Glutamatergic neuron (in vitro differentiated cells): ENCODE results near the gene TMIE. TPM values are rescaled to one million over a fixed set of nuclear protein-coding genes. Genes with fewer than 3 reads are reported as not detected.

Experiments
- DNase-seq: peaks from one replicate; pipeline ENCODE4 v3.0.0; 2022
- H3K27ac Mint-ChIP-seq: one replicate; pipeline ENCODE4 v1.8.0; 2020; ENCODE audit warnings: mild to moderate bottlenecking, mixed read lengths, inconsistent platforms; ENCODE audit not compliant: unreplicated experiment
- H3K27me3 Mint-ChIP-seq: one replicate; pipeline ENCODE4 v1.8.0; 2020; ENCODE audit warnings: mild to moderate bottlenecking, moderate library complexity, mixed read lengths, inconsistent platforms; ENCODE audit not compliant: unreplicated experiment
- H3K36me3 Mint-ChIP-seq: one replicate; pipeline ENCODE4 v1.8.0; 2020; ENCODE audit warnings: mild to moderate bottlenecking, mixed read lengths, inconsistent platforms; ENCODE audit not compliant: unreplicated experiment
- H3K4me1 Mint-ChIP-seq: one replicate; pipeline ENCODE4 v1.8.0; 2020; ENCODE audit warnings: mild to moderate bottlenecking, low read depth, mixed read lengths, inconsistent platforms; ENCODE audit not compliant: unreplicated experiment
- H3K4me3 Mint-ChIP-seq: one replicate; pipeline ENCODE4 v1.8.0; 2020; ENCODE audit warnings: mild to moderate bottlenecking, mixed read lengths, inconsistent platforms; ENCODE audit not compliant: unreplicated experiment
- H3K9me3 Mint-ChIP-seq: one replicate; pipeline ENCODE4 v1.8.0; 2020; ENCODE audit warnings: mild to moderate bottlenecking, moderate library complexity, mixed read lengths, inconsistent platforms; ENCODE audit not compliant: unreplicated experiment
- total RNA-seq: library from RNA; stranded (reverse); fragmentation: NEBNext Ultra II Directional; extraction: Animal tissue kit (Norgen Biotek cat#: 25700); gene quantifications from one replicate; pipeline ENCODE4 v1.2.1, GENCODE V29; 2021; ENCODE audit not compliant: unreplicated experiment
- TF ChIP-seq, protein P1 (sequence below): fragments of 200-600 bp; sonication (generic); IDR thresholded peaks from one replicate; pipeline ENCODE4 v1.5.0; 2021; ENCODE audit not compliant: partially characterized antibody, unreplicated experiment

Gene TMIE
- total RNA-seq, 1 donor from 2014 or later = not detected

- H3K4me3 Mint-ChIP-seq = no peak overlapping the region
- peaks cover 1% of the 10 kb centered on the region for H3K9me3 Mint-ChIP-seq
- TF ChIP-seq, protein P1, sequence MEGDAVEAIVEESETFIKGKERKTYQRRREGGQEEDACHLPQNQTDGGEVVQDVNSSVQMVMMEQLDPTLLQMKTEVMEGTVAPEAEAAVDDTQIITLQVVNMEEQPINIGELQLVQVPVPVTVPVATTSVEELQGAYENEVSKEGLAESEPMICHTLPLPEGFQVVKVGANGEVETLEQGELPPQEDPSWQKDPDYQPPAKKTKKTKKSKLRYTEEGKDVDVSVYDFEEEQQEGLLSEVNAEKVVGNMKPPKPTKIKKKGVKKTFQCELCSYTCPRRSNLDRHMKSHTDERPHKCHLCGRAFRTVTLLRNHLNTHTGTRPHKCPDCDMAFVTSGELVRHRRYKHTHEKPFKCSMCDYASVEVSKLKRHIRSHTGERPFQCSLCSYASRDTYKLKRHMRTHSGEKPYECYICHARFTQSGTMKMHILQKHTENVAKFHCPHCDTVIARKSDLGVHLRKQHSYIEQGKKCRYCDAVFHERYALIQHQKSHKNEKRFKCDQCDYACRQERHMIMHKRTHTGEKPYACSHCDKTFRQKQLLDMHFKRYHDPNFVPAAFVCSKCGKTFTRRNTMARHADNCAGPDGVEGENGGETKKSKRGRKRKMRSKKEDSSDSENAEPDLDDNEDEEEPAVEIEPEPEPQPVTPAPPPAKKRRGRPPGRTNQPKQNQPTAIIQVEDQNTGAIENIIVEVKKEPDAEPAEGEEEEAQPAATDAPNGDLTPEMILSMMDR = no peak
- DNase-seq = no peak
- H3K4me1 Mint-ChIP-seq = peaks cover 7% of the 10 kb centered on the region
- H3K36me3 Mint-ChIP-seq = no peaks in the 10 kb centered on the region
- H3K27me3 Mint-ChIP-seq = peaks cover 4% of the 10 kb centered on the region
- no peak overlapping the region for H3K27ac Mint-ChIP-seq
Observed at GRCh38 chr3:46713898-46714552, 12.8 kb downstream of the TMIE start.

DNA sequence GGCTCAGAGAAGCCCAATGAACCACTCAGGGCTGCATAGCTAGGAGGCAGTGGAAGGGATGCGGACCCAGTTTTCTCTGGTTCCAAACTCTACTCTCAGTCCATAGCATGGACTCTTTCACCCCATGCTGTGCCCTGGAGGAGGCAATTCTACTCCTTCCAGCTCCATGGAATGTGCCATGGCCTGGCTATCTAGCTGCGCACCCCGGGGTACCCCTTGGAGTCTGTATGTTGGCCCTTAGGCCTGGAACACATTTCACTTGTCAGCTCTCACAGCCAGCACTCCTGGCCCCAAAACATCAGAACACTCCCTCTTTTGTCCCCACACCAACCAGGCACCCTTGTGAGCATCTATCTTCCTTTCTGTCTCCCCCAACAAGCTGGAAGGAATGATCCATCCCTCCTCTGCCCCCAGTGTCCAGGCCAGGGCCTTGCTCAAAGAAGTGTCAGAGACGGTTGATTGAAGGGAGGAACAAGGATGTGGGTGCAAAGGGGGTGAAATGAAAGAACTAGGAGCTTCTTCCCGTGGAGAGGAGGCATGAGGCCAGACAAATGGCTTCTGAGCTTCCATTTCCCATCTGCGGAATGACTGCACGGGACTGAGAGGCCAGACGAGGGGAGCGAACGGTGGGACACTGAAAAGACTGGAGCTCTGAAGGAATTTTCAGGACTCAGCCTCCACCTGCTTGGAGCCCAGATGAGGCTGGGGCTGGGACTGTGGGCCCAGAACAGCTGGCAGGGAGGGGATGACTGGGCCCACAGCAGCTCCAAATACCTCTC, 13.7 kb downstream of the TMIE start:
- no peak for DNase-seq
- no peak overlapping the region for H3K27ac Mint-ChIP-seq
- H3K9me3 Mint-ChIP-seq = peaks cover 4% of the 10 kb centered on the region
- H3K36me3 Mint-ChIP-seq = no peaks in the 10 kb centered on the region
- TF ChIP-seq, protein P1 = no peak
- peaks cover 7% of the 10 kb centered on the region for H3K4me1 Mint-ChIP-seq
- H3K4me3 Mint-ChIP-seq = no peak overlapping the region
- peaks cover 4% of the 10 kb centered on the region for H3K27me3 Mint-ChIP-seq

GRCh38 chr3:46715507-46716175, 14.4 kb downstream of the TMIE start:
- Mint-ChIP-seq H3K27ac (no peak overlapping the region), H3K9me3 (peaks cover 5% of the 10 kb centered on the region), H3K4me3 (no peak overlapping the region), H3K36me3 (no peaks in the 10 kb centered on the region), H3K27me3 (peaks cover 6% of the 10 kb centered on the region), H3K4me1 (peaks cover 4% of the 10 kb centered on the region)
- DNase-seq = no peak
- TF ChIP-seq, protein P1 = no peak

DNA sequence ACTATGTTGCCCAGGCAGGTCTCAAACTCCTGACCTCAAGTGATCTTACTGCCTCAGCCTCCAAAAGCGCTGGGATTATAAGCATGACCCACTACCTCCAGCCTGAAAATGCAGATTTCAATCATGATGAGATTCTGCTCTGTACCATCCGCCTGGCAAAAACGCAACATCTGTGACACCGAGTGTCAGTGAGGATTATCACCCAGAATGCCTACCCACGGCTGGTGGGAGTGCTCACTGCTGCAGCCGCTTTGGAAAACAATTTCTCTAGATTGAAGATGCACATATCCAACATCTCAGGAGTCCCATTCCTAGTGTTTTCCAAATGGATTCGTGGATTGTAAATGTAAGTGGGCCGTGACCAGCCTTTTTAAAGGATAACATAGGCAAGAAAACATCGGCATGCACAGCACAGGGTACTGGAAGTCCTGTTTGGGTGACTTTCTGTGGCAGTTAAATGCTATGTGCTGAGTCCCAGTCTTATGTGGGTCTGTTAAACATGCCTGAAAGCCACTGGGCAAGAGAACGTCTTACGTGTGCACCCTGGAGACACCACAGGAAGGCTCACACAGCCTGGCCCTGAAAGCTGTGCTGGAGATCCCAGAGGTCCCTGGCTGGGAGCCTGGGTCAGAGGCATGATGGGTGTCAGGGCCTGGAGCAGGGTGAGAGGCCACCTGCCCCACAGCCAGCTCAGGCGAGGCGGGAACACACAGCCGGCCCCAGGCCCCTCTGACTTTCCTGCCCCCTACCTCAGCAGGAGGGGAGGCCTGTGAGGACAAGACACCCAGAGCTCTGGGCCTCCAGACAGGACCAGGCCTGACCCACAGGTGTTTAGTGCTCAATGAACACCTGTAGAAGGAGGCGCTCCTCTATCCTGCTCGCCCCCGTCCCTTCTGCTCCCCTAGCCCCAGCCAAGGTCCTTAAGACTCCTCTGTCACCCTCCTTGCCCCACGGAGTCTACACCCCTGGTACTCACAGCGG, 15.6 kb downstream of the TMIE start:
- Mint-ChIP-seq H3K9me3 (peaks cover 5% of the 10 kb centered on the region), H3K4me1 (no peaks in the 10 kb centered on the region), H3K4me3 (no peak overlapping the region), H3K36me3 (no peaks in the 10 kb centered on the region), H3K27ac (no peak overlapping the region), H3K27me3 (peaks cover 6% of the 10 kb centered on the region)
- TF ChIP-seq, protein P1 = no peak
- DNase-seq = no peak
